ENCODE data around the gene ADO. TPM values are rescaled to one million over a fixed set of nuclear protein-coding genes. Genes with fewer than 3 reads are reported as not detected.

Gene ADO
- total RNA-seq: 10 to 100 TPM in 4 of 5 donors, 1 to 10 TPM in 1; 1.8 to 25.4 (median 18.2) TPM
- polyA plus RNA-seq: 1 to 10 TPM; 6.1 to 9.6 (median 9.4) TPM
- long read RNA-seq, donor 1, transcript ADO-201 (1 exons, 3,627 nt): major isoform, 6 of 6 reads
- long read RNA-seq, donor 1, partial matches to known transcripts: 0 of 6 reads
- long read RNA-seq, donor 1, other reads (novel, unspliced or antisense): 0 of 6 reads
- long read RNA-seq, donor 2, transcript ADO-201 (1 exons, 3,627 nt): major isoform, 13 of 13 reads
- long read RNA-seq, donor 2, partial matches to known transcripts: 0 of 13 reads
- long read RNA-seq, donor 2, other reads (novel, unspliced or antisense): 0 of 13 reads
- long read RNA-seq, donor 3, transcript ADO-201 (1 exons, 3,627 nt): major isoform, 7 of 7 reads
- long read RNA-seq, donor 3, partial matches to known transcripts: 0 of 7 reads
- long read RNA-seq, donor 3, other reads (novel, unspliced or antisense): 0 of 7 reads
- long read RNA-seq, donor 4, partial matches to known transcripts: 0 of 1 reads
- long read RNA-seq, donor 4, other reads (novel, unspliced or antisense): 0 of 1 reads
- long read RNA-seq, donor 5, transcript ADO-201 (1 exons, 3,627 nt): major isoform, 20 of 20 reads
- long read RNA-seq, donor 5, partial matches to known transcripts: 0 of 20 reads
- long read RNA-seq, donor 5, other reads (novel, unspliced or antisense): 0 of 20 reads
- long read RNA-seq, donor 6, transcript ADO-201 (1 exons, 3,627 nt): major isoform, 23 of 23 reads
- long read RNA-seq, donor 6, partial matches to known transcripts: 0 of 23 reads
- long read RNA-seq, donor 6, other reads (novel, unspliced or antisense): 0 of 23 reads
- long read RNA-seq, donor 7, transcript ADO-201 (1 exons, 3,627 nt): major isoform, 26 of 26 reads
- long read RNA-seq, donor 7, partial matches to known transcripts: 0 of 26 reads
- long read RNA-seq, donor 7, other reads (novel, unspliced or antisense): 0 of 26 reads
- long read RNA-seq, donor 8, transcript ADO-201 (1 exons, 3,627 nt): major isoform, 24 of 24 reads
- long read RNA-seq, donor 8, partial matches to known transcripts: 0 of 24 reads
- long read RNA-seq, donor 8, other reads (novel, unspliced or antisense): 0 of 24 reads
- long read RNA-seq, donor 9, transcript ADO-201 (1 exons, 3,627 nt): major isoform, 27 of 27 reads
- long read RNA-seq, donor 9, partial matches to known transcripts: 0 of 27 reads
- long read RNA-seq, donor 9, other reads (novel, unspliced or antisense): 0 of 27 reads
- long read RNA-seq, donor 10, transcript ADO-201 (1 exons, 3,627 nt): major isoform, 5 of 5 reads
- long read RNA-seq, donor 10, partial matches to known transcripts: 0 of 5 reads
- long read RNA-seq, donor 10, other reads (novel, unspliced or antisense): 0 of 5 reads

GRCh38 chr10:62804356-62805230, at the start of gene ADO:
Gene ADO, plus strand, starts transcription at chr10:62804720. Its CDS starts 340 bp downstream, at chr10:62805060.
- peaks cover 0 to 5% (median 0%) of the 10 kb centered on the region in 3 donors for H3K27me3 ChIP-seq
- H3K4me3 ChIP-seq: peak within 1 kb of the TSS; percentile 88 to 97 (median 92)
- peak; percentile 85 to 95 for DNase-seq
- no peaks in the 10 kb centered on the region for H3K9me3 ChIP-seq
- H3K4me1 ChIP-seq: peaks cover 20 to 48% (median 31%) of the 10 kb centered on the region in 4 donors
- peak within 1 kb of the TSS; percentile 90 to 98 (median 97) for H3K27ac ChIP-seq
- WGBS, 5 donors: 0 to 1% (median 0%) methylated on average over 12 to 87 of the region's 87 CpGs
- intact Hi-C loops (cut with DNase I; ENCODE audit: low total_unique reads): no loop called here
- peaks cover 0 to 7% (median 0%) of the 10 kb centered on the region in 4 donors for H3K36me3 ChIP-seq
- TF ChIP-seq EP300 (IDR thresholded peaks at IDR 0.05) (no peak), POLR2A (IDR thresholded peaks at IDR 0.05) (no peak), POLR2AphosphoS5 (IDR thresholded peaks at IDR 0.05) (peak in 2 of 3 donors; percentile 78)
- TF ChIP-seq, protein P1, sequence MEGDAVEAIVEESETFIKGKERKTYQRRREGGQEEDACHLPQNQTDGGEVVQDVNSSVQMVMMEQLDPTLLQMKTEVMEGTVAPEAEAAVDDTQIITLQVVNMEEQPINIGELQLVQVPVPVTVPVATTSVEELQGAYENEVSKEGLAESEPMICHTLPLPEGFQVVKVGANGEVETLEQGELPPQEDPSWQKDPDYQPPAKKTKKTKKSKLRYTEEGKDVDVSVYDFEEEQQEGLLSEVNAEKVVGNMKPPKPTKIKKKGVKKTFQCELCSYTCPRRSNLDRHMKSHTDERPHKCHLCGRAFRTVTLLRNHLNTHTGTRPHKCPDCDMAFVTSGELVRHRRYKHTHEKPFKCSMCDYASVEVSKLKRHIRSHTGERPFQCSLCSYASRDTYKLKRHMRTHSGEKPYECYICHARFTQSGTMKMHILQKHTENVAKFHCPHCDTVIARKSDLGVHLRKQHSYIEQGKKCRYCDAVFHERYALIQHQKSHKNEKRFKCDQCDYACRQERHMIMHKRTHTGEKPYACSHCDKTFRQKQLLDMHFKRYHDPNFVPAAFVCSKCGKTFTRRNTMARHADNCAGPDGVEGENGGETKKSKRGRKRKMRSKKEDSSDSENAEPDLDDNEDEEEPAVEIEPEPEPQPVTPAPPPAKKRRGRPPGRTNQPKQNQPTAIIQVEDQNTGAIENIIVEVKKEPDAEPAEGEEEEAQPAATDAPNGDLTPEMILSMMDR (IDR thresholded peaks at IDR 0.05): peak in 1 of 7 experiments; percentile 6

DNA sequence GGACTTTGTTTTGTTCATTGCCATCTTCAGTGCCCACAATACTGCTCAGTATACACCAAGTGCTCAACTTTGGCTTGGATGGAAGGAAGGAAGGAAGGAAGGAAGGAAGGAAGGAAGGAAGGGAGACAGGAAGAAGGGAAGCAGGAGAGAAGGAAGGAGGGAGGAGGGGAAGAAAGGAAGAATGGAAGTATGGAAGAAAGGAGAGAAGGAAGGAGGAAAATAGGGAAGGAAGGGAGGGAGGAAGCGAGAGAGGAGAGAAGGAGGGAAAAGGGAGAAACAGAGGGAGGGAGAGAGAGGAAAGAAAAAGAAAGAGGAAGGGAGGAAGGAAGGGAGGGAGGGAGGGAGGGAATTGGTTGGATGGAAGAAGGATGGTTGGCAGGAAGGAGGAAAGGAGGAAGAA, 49.6 kb upstream of the ADO start:
- no peak overlapping the region for H3K27ac ChIP-seq
- no peaks in the 10 kb centered on the region for H3K9me3 ChIP-seq
- no peaks in the 10 kb centered on the region for H3K36me3 ChIP-seq
- 73 to 95% (median 92%) methylated on average over 1 of the region's 1 CpG for WGBS, 5 donors
- no peak for TF ChIP-seq POLR2AphosphoS5 (IDR thresholded peaks at IDR 0.05)
- no peak for TF ChIP-seq POLR2A (IDR thresholded peaks at IDR 0.05)
- TF ChIP-seq EP300 (IDR thresholded peaks at IDR 0.05): no peak
- TF ChIP-seq, protein P1 (IDR thresholded peaks at IDR 0.05): no peak
- H3K27me3 ChIP-seq: no peaks in the 10 kb centered on the region
- DNase-seq: no peak
- intact Hi-C loops (cut with DNase I; ENCODE audit: low total_unique reads): no loop called here
- no peak overlapping the region for H3K4me3 ChIP-seq
- no peaks in the 10 kb centered on the region for H3K4me1 ChIP-seq

DNA sequence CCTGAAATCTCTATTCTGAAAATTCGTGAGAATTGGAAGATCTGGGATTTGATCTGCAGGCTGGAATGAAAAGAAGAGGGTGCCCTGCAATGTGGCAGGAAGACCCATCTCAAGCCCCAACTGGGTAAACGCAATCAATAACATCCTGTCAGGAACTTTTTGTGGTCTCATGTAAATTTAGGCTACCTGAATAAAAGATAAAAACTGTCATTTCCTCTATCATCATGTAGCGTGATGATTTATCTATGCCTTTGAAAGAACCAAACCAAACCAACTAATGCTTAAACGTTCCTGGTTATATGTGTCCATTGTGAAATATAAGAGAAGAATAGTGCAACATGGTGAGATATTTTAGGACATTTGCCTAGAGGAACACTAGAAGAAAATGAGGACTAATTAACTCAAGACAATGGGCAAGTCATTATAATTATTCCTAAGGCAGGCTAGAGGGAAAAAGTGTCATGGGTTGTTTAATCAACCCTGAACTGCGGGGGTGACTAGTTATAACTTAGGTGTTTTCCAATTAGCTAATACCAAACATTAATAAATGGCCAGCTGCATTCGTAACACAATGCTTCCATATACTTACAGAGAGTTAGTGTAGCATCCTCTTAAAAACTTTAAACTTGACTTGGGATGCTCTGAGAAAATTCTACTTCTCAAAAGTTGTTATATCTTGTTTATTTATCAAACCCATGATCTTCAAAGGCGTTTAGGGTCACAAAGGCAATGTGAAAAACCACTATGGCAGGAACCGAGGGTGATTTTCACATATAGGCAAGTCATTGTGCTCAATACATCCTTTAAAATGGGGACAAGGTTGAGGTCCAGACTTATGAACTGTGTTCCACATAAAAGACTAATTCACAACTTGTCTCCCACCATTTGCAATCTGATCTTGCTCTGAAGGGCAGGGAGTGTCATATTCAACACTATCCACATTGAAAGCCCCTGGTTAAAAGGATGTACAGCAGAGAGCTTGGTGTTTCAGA, 48.6 kb upstream of the ADO start:
- no peak for TF ChIP-seq EP300 (IDR thresholded peaks at IDR 0.05)
- TF ChIP-seq POLR2A (IDR thresholded peaks at IDR 0.05): no peak
- TF ChIP-seq, protein P1 (IDR thresholded peaks at IDR 0.05): no peak
- TF ChIP-seq POLR2AphosphoS5 (IDR thresholded peaks at IDR 0.05): no peak
- Histone ChIP-seq H3K4me1 (no peaks in the 10 kb centered on the region), H3K36me3 (no peaks in the 10 kb centered on the region), H3K27ac (no peak overlapping the region), H3K27me3 (no peaks in the 10 kb centered on the region), H3K9me3 (no peaks in the 10 kb centered on the region), H3K4me3 (no peak overlapping the region)
- no peak for DNase-seq
- 57 to 71% (median 68%) methylated on average over 8 of the region's 8 CpGs for WGBS, 5 donors
- intact Hi-C loops (cut with DNase I; ENCODE audit: low total_unique reads): no loop called here

All from stomach (tissue), 19 donors.